Liver (tissue), 9 donors: ENCODE results near the gene FKBP6. TPM values are rescaled to one million over a fixed set of nuclear protein-coding genes. Genes with fewer than 3 reads are reported as not detected.

Experiments
- DNase-seq: peaks from one replicate; pipeline ENCODE4 v3.0.0-alpha.2; 2017; ENCODE audit warnings: low spot score
- H3K27ac ChIP-seq, 2 donors: one replicate each; pipeline ENCODE4 v1.7.0; 2013; ENCODE audit warnings: inconsistent platforms in 2 of 2, low read length in 2 of 2, control low read depth in 1 of 2, low read depth in 1 of 2, mild to moderate bottlenecking in 1 of 2
- H3K27me3 ChIP-seq, 4 donors: one replicate each; pipeline versions ENCODE4 v1.6.1 to v1.7.0; 2013; ENCODE audit warnings: low read length in 3 of 4, inconsistent platforms in 1 of 4, mild to moderate bottlenecking in 1 of 4, moderate library complexity in 1 of 4; ENCODE audit not compliant: control insufficient read depth in 4 of 4, insufficient read depth in 4 of 4
- H3K36me3 ChIP-seq, 4 donors: one replicate each; pipeline versions ENCODE4 v1.6.1 to v1.7.0; 2013; ENCODE audit warnings: low read length in 3 of 4, mild to moderate bottlenecking in 3 of 4, low read depth in 1 of 4, moderate library complexity in 1 of 4; ENCODE audit not compliant: control insufficient read depth in 4 of 4, insufficient read depth in 3 of 4
- H3K4me1 ChIP-seq, 4 donors: one replicate each; pipeline versions ENCODE4 v1.6.1 to v1.7.0; 2013; ENCODE audit warnings: low read length in 3 of 4, mild to moderate bottlenecking in 3 of 4, moderate library complexity in 1 of 4; ENCODE audit not compliant: control insufficient read depth in 4 of 4, insufficient read depth in 4 of 4
- H3K4me3 ChIP-seq, 3 donors: one replicate each; pipeline versions ENCODE4 v1.6.1 to v1.7.0; 2013; ENCODE audit warnings: low read length in 3 of 3, control low read depth in 1 of 3, low read depth in 1 of 3, mild to moderate bottlenecking in 1 of 3
- H3K9ac ChIP-seq, 2 donors: one replicate each; pipeline ENCODE4 v1.7.0; 2013; ENCODE audit warnings: low read length in 2 of 2, mild to moderate bottlenecking in 2 of 2, moderate library complexity in 2 of 2, control low read depth in 1 of 2, low read depth in 1 of 2
- H3K9me3 ChIP-seq, 4 donors: one replicate each; pipeline versions ENCODE4 v1.6.1 to v1.7.0; 2013; ENCODE audit warnings: low read length in 3 of 4; ENCODE audit not compliant: control insufficient read depth in 4 of 4
- EGR1 ChIP-seq, 2 donors: IDR thresholded peaks; 2 replicates each; pipeline ENCODE4 v1.6.1; 2016 to 2018; ENCODE audit warnings: antibody characterized with exemption in 2 of 2, low read depth in 2 of 2
- HNF4G ChIP-seq: IDR thresholded peaks from 2 replicates; pipeline ENCODE4 v1.6.1; 2016; ENCODE audit warnings: antibody characterized with exemption
- JUND ChIP-seq, 2 donors: IDR thresholded peaks; 2 replicates each; pipeline ENCODE4 v1.6.1; 2016; ENCODE audit warnings: antibody characterized with exemption in 2 of 2
- NR2F2 ChIP-seq: IDR thresholded peaks from 2 replicates; pipeline ENCODE4 v1.6.1; 2016; ENCODE audit warnings: antibody characterized with exemption
- SP1 ChIP-seq: IDR thresholded peaks from 2 replicates; pipeline ENCODE4 v1.6.1; 2018; ENCODE audit warnings: antibody characterized with exemption, mild to moderate bottlenecking
- TAF1 ChIP-seq: conservative IDR thresholded peaks from 2 replicates; pipeline ENCODE4 v1.6.1; 2016; ENCODE audit warnings: antibody characterized with exemption, mild to moderate bottlenecking
- YY1 ChIP-seq: IDR thresholded peaks from 2 replicates; pipeline ENCODE4 v1.6.1; 2016; ENCODE audit warnings: antibody characterized with exemption, mild to moderate bottlenecking
- WGBS: extraction: QIAGEN DNeasy Blood & Tissue Kit; methylation state at CpG from one replicate; pipeline ENCODE4 v1.1.7; 2013; 5-methylcytosine and 5-hydroxymethylcytosine counted together
- polyA plus RNA-seq, 2 donors: library from polyadenylated mRNA; stranded (reverse) in 1 of 2; unstranded in 1 of 2; fragments of 200-250 nt in 1 of 2; fragments of >200 nt in 1 of 2; fragmentation: Nextera tagmentation in 1 of 2; extraction: Ambion mirVana in 1 of 2; gene quantifications; one replicate each; pipeline versions ENCODE4 v1.2.1 to v1.2.3, GENCODE V29; 2013 to 2015
- total RNA-seq, 2 donors: library from RNA; depleted of rRNA; stranded (reverse); fragments of >200 nt; gene quantifications; one replicate each; pipeline ENCODE4 v1.2.3, GENCODE V29; 2014
- TF ChIP-seq, protein P1 (sequence below): IDR thresholded peaks from 2 replicates; pipeline ENCODE4 v1.6.1; 2016; ENCODE audit warnings: antibody characterized with exemption
- TF ChIP-seq, protein P2 (sequence below): IDR thresholded peaks from 2 replicates; pipeline ENCODE4 v1.6.1; 2016; ENCODE audit warnings: antibody characterized with exemption
- TF ChIP-seq, protein P3 (sequence below): fragments of 150-350 bp; IDR thresholded peaks from 2 replicates; pipeline ENCODE4 v1.5.1; 2017; ENCODE audit warnings: improper control_type of control experiment, low read depth, low read length; ENCODE audit not compliant: missing input control
- TF ChIP-seq, protein P4 (sequence below): IDR thresholded peaks from 2 replicates; pipeline ENCODE4 v1.6.1; 2016; ENCODE audit warnings: antibody characterized with exemption
- TF ChIP-seq, protein P5 (sequence below): IDR thresholded peaks from 2 replicates; pipeline ENCODE4 v1.6.1; 2016; ENCODE audit warnings: antibody characterized with exemption, mild to moderate bottlenecking
- donor health status: healthy.
- donor health status: healthy.
- donor health status: healthy.
- donor health status: healthy.
- donor health status: healthy.

FKBP6 gene
- total and polyA plus RNA-seq, 4 donors: not detected

DNA sequence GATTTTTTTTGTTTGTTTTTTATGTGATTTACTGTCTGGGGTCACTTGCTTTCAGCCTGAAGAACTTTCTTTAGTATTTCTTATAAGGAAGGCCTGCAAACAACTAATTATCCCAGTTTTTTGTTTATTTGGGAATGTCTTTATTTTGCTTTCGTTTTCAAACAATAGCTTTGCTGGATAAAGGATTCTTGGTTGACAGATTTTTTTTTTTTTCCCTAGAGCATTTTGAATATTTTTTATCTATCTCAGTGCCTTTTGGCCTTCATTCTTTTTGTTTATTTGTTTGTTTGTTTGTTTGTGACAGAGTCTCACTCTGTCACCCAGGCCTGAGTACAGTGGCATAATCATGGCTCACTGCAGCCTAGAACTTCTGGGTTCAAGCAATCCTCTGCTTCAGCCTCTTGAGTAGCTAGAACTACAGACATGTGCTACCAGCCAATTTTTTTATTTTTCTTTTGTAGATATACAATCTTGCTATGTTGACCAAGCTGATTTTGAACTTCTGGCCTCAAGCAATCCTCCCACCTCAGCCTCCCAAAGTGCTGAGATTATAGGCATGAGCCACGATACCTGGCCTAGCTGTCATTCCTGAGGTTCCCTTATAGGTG, 59.4 kb downstream of the FKBP6 start:
- Histone ChIP-seq H3K4me1 (no peaks in the 10 kb centered on the region), H3K9me3 (peaks cover 4 to 10% (median 8%) of the 10 kb centered on the region in 4 donors), H3K36me3 (no peaks in the 10 kb centered on the region), H3K27ac (no peak overlapping the region), H3K4me3 (no peak overlapping the region), H3K9ac (no peak overlapping the region), H3K27me3 (no peaks in the 10 kb centered on the region)
- DNase-seq: no peak
- 72% methylated on average over 2 of the region's 2 CpGs for WGBS
- TF ChIP-seq TAF1: no peak
- TF ChIP-seq EGR1 (IDR thresholded peaks at IDR 0.05; ENCODE audit: low read depth in 2 of 2): no peak
- TF ChIP-seq YY1: no peak
- TF ChIP-seq, protein P1, sequence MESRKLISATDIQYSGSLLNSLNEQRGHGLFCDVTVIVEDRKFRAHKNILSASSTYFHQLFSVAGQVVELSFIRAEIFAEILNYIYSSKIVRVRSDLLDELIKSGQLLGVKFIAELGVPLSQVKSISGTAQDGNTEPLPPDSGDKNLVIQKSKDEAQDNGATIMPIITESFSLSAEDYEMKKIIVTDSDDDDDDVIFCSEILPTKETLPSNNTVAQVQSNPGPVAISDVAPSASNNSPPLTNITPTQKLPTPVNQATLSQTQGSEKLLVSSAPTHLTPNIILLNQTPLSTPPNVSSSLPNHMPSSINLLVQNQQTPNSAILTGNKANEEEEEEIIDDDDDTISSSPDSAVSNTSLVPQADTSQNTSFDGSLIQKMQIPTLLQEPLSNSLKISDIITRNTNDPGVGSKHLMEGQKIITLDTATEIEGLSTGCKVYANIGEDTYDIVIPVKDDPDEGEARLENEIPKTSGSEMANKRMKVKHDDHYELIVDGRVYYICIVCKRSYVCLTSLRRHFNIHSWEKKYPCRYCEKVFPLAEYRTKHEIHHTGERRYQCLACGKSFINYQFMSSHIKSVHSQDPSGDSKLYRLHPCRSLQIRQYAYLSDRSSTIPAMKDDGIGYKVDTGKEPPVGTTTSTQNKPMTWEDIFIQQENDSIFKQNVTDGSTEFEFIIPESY: no peak
- TF ChIP-seq, protein P2, sequence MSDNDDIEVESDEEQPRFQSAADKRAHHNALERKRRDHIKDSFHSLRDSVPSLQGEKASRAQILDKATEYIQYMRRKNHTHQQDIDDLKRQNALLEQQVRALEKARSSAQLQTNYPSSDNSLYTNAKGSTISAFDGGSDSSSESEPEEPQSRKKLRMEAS: no peak
- TF ChIP-seq, protein P3, sequence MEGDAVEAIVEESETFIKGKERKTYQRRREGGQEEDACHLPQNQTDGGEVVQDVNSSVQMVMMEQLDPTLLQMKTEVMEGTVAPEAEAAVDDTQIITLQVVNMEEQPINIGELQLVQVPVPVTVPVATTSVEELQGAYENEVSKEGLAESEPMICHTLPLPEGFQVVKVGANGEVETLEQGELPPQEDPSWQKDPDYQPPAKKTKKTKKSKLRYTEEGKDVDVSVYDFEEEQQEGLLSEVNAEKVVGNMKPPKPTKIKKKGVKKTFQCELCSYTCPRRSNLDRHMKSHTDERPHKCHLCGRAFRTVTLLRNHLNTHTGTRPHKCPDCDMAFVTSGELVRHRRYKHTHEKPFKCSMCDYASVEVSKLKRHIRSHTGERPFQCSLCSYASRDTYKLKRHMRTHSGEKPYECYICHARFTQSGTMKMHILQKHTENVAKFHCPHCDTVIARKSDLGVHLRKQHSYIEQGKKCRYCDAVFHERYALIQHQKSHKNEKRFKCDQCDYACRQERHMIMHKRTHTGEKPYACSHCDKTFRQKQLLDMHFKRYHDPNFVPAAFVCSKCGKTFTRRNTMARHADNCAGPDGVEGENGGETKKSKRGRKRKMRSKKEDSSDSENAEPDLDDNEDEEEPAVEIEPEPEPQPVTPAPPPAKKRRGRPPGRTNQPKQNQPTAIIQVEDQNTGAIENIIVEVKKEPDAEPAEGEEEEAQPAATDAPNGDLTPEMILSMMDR: no peak
- TF ChIP-seq HNF4G: no peak
- TF ChIP-seq NR2F2: no peak

DNA sequence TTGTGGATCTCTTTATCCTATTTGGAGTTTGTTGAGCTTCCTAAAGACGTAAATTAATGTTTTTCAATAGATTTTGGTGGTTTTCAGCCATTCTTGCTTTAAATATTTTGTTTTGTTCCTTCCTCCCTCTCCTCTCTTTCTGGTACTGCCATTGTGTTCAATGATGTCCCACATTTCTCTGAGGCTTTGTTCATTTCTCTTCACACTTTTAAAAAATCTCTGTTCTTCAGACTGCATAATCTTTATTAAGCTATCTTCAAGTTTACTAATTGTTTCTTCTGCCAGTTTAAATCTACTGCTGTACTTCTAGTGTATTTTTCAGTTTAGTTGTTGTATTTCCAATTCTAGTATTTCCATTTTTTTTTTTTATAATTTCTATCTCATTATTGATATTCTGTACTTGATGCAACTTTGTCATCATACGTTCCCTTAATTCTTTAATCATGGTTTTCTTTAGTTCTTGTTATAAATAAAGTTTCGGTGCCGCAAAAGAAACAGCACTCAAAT, 60.0 kb downstream of the FKBP6 start:
- H3K27ac ChIP-seq: no peak overlapping the region
- H3K4me1 ChIP-seq: no peaks in the 10 kb centered on the region
- no peaks in the 10 kb centered on the region for H3K27me3 ChIP-seq
- H3K9me3 ChIP-seq: peaks cover 4 to 10% (median 8%) of the 10 kb centered on the region in 4 donors
- TF ChIP-seq JUND (IDR thresholded peaks at IDR 0.05): no peak
- TF ChIP-seq HNF4G: no peak
- TF ChIP-seq, protein P2: no peak
- no peak for TF ChIP-seq SP1
- TF ChIP-seq, protein P4, sequence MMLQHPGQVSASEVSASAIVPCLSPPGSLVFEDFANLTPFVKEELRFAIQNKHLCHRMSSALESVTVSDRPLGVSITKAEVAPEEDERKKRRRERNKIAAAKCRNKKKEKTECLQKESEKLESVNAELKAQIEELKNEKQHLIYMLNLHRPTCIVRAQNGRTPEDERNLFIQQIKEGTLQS: no peak
- no peak for TF ChIP-seq NR2F2
- no peak for TF ChIP-seq TAF1
- TF ChIP-seq, protein P5, sequence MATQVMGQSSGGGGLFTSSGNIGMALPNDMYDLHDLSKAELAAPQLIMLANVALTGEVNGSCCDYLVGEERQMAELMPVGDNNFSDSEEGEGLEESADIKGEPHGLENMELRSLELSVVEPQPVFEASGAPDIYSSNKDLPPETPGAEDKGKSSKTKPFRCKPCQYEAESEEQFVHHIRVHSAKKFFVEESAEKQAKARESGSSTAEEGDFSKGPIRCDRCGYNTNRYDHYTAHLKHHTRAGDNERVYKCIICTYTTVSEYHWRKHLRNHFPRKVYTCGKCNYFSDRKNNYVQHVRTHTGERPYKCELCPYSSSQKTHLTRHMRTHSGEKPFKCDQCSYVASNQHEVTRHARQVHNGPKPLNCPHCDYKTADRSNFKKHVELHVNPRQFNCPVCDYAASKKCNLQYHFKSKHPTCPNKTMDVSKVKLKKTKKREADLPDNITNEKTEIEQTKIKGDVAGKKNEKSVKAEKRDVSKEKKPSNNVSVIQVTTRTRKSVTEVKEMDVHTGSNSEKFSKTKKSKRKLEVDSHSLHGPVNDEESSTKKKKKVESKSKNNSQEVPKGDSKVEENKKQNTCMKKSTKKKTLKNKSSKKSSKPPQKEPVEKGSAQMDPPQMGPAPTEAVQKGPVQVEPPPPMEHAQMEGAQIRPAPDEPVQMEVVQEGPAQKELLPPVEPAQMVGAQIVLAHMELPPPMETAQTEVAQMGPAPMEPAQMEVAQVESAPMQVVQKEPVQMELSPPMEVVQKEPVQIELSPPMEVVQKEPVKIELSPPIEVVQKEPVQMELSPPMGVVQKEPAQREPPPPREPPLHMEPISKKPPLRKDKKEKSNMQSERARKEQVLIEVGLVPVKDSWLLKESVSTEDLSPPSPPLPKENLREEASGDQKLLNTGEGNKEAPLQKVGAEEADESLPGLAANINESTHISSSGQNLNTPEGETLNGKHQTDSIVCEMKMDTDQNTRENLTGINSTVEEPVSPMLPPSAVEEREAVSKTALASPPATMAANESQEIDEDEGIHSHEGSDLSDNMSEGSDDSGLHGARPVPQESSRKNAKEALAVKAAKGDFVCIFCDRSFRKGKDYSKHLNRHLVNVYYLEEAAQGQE: no peak
- TF ChIP-seq, protein P1: no peak
- no peak for TF ChIP-seq EGR1 (IDR thresholded peaks at IDR 0.05; ENCODE audit: low read depth in 2 of 2)
- WGBS: 86% methylated on average over 4 of the region's 4 CpGs
- DNase-seq: no peak
- H3K4me3 ChIP-seq: no peak overlapping the region
- no peaks in the 10 kb centered on the region for H3K36me3 ChIP-seq
- no peak overlapping the region for H3K9ac ChIP-seq
